Esophagus squamous epithelium (tissue), 4 donors: ENCODE measurements around the gene AKIP1.

ENCODE experiments used
- CTCF ChIP-seq, 6 experiments: fragments of 450-650 bp in 4 of 6; fragments of 200-600 bp in 2 of 6; sonication (generic) in 2 of 6; IDR thresholded peaks; one replicate each; pipeline ENCODE4 v1.5.1; 2016 to 2019; ENCODE audit warnings: antibody characterized with exemption in 6 of 6, mild to moderate bottlenecking in 4 of 6, moderate library complexity in 4 of 6
- POLR2A ChIP-seq, 4 donors: fragments of 450-650 bp; IDR thresholded peaks; one replicate each; pipeline ENCODE4 v1.6.1; 2017; ENCODE audit warnings: antibody characterized with exemption in 4 of 4, mild to moderate bottlenecking in 4 of 4, moderate library complexity in 3 of 4

- TF ChIP-seq POLR2A (IDR thresholded peaks at IDR 0.05) (peak in 1 of 4 donors; percentile 12), CTCF (IDR thresholded peaks at IDR 0.05) (peak in 1 of 6 experiments; percentile 9)
Measured at GRCh38 chr11:8871171-8871775, 39.7 kb upstream of the AKIP1 start.
